Measurements from ENCODE around the gene AQP6. TPM values are rescaled to one million over a fixed set of nuclear protein-coding genes. Genes with fewer than 3 reads are reported as not detected.

AQP6 gene
- total RNA-seq, 1 donor from 2014 or later, result not detected

GRCh38 chr12:49939307-49939706 is 33.4 kb upstream of the AQP6 start:
- DNase-seq (no peak), ATAC-seq (ENCODE audit: low read depth) (no peak)
- peaks cover 13% of the 10 kb centered on the region for H3K27me3 Mint-ChIP-seq
- POLR2A ChIA-PET, result no interaction called here
- H3K4me3 Mint-ChIP-seq, result no peak overlapping the region
- H3K36me3 Mint-ChIP-seq (ENCODE audit: low read depth), result no peaks in the 10 kb centered on the region
- no peaks in the 10 kb centered on the region for H3K9me3 Mint-ChIP-seq
- no peak overlapping the region for H3K27ac Mint-ChIP-seq
- intact Hi-C loops (cut with micrococcal nuclease), result no loop called here
- H3K4me1 Mint-ChIP-seq, result peaks cover 8% of the 10 kb centered on the region
- TF ChIP-seq CTCF (IDR thresholded peaks at IDR 0.05), result no peak
- CTCF ChIA-PET, result no interaction called here

GRCh38 chr12:49939707-49940106 is 33.0 kb upstream of the AQP6 start:
- POLR2A ChIA-PET, result no interaction called here
- ATAC-seq (ENCODE audit: low read depth), result no peak
- no peaks in the 10 kb centered on the region for H3K36me3 Mint-ChIP-seq (ENCODE audit: low read depth)
- no peaks in the 10 kb centered on the region for H3K9me3 Mint-ChIP-seq
- no peak for DNase-seq
- H3K4me1 Mint-ChIP-seq, result peaks cover 8% of the 10 kb centered on the region
- intact Hi-C loops (cut with micrococcal nuclease), result no loop called here
- CTCF ChIA-PET, result no interaction called here
- H3K27ac Mint-ChIP-seq, result no peak overlapping the region
- H3K27me3 Mint-ChIP-seq, result peaks cover 9% of the 10 kb centered on the region
- H3K4me3 Mint-ChIP-seq, result no peak overlapping the region
- no peak for TF ChIP-seq CTCF (IDR thresholded peaks at IDR 0.05)

DNA sequence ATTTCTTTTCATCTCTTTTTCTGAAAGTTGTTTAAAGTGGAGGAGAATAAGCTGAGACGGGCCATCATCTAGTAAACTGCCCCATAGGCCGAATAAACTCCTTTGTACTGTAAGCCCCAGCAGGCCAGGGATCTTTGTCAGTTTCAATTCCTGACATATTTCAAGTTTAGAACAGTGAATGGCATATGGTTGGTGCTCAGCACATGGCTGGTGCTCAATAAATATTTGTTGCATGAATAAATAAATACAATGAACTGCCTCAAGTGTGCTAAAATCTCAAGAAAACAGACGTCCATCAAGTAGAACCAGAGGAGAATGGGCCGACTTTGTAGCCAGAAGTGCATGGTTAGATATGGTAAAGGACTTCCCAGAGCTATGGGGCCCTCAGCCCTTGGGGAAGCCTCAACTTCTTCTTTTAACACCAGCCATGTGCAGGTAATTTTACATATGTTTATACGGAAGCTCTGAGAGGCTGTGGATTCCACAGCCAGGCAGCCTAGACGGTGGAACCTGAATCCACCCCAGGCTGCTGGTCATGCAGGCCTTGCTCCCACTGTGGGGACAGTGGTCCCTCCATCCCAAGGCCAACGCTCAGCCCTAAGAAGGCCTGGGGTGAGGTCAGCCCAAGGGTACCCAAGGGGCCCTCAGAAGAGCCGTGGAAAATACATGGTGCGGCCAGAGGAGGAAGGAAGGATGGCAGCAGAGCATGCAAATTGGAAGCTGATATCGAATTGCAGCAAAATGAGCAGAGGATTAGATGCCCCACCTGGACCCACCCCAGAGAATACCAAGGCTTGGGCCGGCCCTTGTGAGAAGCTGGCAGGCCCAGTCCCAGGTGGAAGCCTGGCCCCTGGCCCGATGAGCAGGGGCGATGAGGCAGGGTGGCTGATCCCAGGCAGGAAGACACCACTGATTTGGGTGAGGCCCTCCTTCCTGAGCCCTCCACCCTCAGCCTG is 30.9 kb upstream of the AQP6 start:
- ATAC-seq (ENCODE audit: low read depth) (no peak), DNase-seq (no peak)
- Mint-ChIP-seq H3K4me3 (no peak overlapping the region), H3K36me3 (ENCODE audit: low read depth) (no peaks in the 10 kb centered on the region), H3K27me3 (peaks cover 4% of the 10 kb centered on the region), H3K9me3 (no peaks in the 10 kb centered on the region), H3K27ac (no peak overlapping the region), H3K4me1 (peaks cover 14% of the 10 kb centered on the region)
- ChIA-PET POLR2A (no interaction called here), CTCF (interaction anchor here (2.5 kb wide), 1 partner anchor 25 kb away, joined by 9 read pairs; no protein-coding TSS in a partner anchor)
- no peak for TF ChIP-seq CTCF (IDR thresholded peaks at IDR 0.05)
- intact Hi-C loops (cut with micrococcal nuclease), result no loop called here

DNA sequence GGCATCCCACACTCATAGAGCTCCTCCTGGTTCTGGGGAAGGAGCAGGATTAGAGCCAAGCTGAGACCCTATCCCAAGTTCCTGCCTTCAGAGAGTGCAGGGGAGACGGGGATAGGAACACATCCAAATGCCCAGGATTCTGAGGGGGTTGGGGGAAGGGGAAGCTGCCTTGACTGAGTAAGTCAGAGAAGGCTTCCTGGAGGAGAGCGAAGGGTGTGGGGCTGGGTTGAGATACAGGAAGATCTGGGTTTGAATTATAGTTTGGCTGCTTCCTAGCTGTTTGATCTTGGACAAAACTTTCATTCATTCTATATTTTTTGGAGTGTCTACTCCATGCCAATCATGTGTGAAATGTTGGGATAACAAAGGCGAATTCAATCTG is 30.2 kb upstream of the AQP6 start:
- CTCF ChIA-PET, result interaction anchor here (1.1 to 2.5 kb wide), 2 partner anchors 25 to 129 kb away, joined by 3 to 9 read pairs; no protein-coding TSS in a partner anchor
- intact Hi-C loops (cut with micrococcal nuclease), result no loop called here
- H3K27ac Mint-ChIP-seq, result no peak overlapping the region
- POLR2A ChIA-PET, result no interaction called here
- no peak for TF ChIP-seq CTCF (IDR thresholded peaks at IDR 0.05)
- no peak overlapping the region for H3K4me3 Mint-ChIP-seq
- no peaks in the 10 kb centered on the region for H3K36me3 Mint-ChIP-seq (ENCODE audit: low read depth)
- no peak for DNase-seq
- ATAC-seq (ENCODE audit: low read depth), result no peak
- H3K9me3 Mint-ChIP-seq, result no peaks in the 10 kb centered on the region
- H3K4me1 Mint-ChIP-seq, result peaks cover 14% of the 10 kb centered on the region
- H3K27me3 Mint-ChIP-seq, result peaks cover 4% of the 10 kb centered on the region

- DNase-seq, result no peak
- peaks cover 14% of the 10 kb centered on the region for H3K4me1 Mint-ChIP-seq
- no peaks in the 10 kb centered on the region for H3K9me3 Mint-ChIP-seq
- ATAC-seq (ENCODE audit: low read depth), result no peak
- POLR2A ChIA-PET, result no interaction called here
- H3K27me3 Mint-ChIP-seq, result peaks cover 4% of the 10 kb centered on the region
- H3K27ac Mint-ChIP-seq, result no peak overlapping the region
- no peaks in the 10 kb centered on the region for H3K36me3 Mint-ChIP-seq (ENCODE audit: low read depth)
- intact Hi-C loops (cut with micrococcal nuclease), result no loop called here
- CTCF ChIA-PET, result interaction anchor here (1.0 to 2.5 kb wide), 3 partner anchors 24 to 128 kb away, joined by 3 to 9 read pairs (median 4); no protein-coding TSS in a partner anchor
- H3K4me3 Mint-ChIP-seq, result no peak overlapping the region
- TF ChIP-seq CTCF (IDR thresholded peaks at IDR 0.05), result no peak
These were observed 29.7 kb upstream of the AQP6 start for GRCh38 chr12:49942921-49943624.

Measured in activated B cell treated with CpG ODN at 0.5 μM for 24 hours (primary cell).